RWPE2 (cell line): ENCODE data around the gene TRIM2.

Experiments used
- ATAC-seq: fragments of 200-7000 bp; cut with Tn5 transposase; 3 replicates; pipeline ENCODE4 v1.9.1; 2021; ENCODE audit warnings: low read depth
- DNase-seq: peaks from one replicate; pipeline ENCODE4 v3.0.0-alpha.2; 2020; ENCODE audit warnings: low spot score
- H3K27ac ChIP-seq: fragments of 450-650 bp; 2 replicates; pipeline ENCODE4 v1.5.1; 2017; ENCODE audit warnings: mild to moderate bottlenecking; ENCODE audit not compliant: poor library complexity, severe bottlenecking
- H3K27me3 ChIP-seq: fragments of 250-450 bp; sonication (Bioruptor Pico); 2 replicates; pipeline ENCODE4 v1.5.1; 2021; ENCODE audit warnings: mild to moderate bottlenecking, moderate library complexity; ENCODE audit not compliant: insufficient read depth, poor library complexity, severe bottlenecking
- H3K36me3 ChIP-seq: fragments of 250-450 bp; sonication (Bioruptor Pico); 2 replicates; pipeline ENCODE4 v1.5.1; 2020; ENCODE audit warnings: low read depth, mild to moderate bottlenecking, moderate library complexity
- H3K4me1 ChIP-seq: fragments of 250-450 bp; sonication (Bioruptor Pico); 2 replicates; pipeline ENCODE4 v1.5.1; 2021; ENCODE audit warnings: mild to moderate bottlenecking, moderate library complexity; ENCODE audit not compliant: insufficient read depth, poor library complexity, severe bottlenecking
- H3K4me3 ChIP-seq: fragments of 250-450 bp; sonication (Bioruptor Pico); 2 replicates; pipeline ENCODE4 v1.5.1; 2021; ENCODE audit warnings: mild to moderate bottlenecking, moderate library complexity; ENCODE audit not compliant: severe bottlenecking
- H3K9me3 ChIP-seq: fragments of 250-450 bp; sonication (Bioruptor Pico); 2 replicates; pipeline ENCODE4 v1.5.1; 2021; ENCODE audit warnings: mild to moderate bottlenecking, moderate library complexity; ENCODE audit not compliant: severe bottlenecking
- TF ChIP-seq, protein P1 (sequence below): fragments of 450-650 bp; IDR thresholded peaks from one replicate; pipeline ENCODE4 v1.5.1; 2017; ENCODE audit warnings: mild to moderate bottlenecking, moderate library complexity; ENCODE audit not compliant: poor library complexity, severe bottlenecking

TRIM2 gene

DNA sequence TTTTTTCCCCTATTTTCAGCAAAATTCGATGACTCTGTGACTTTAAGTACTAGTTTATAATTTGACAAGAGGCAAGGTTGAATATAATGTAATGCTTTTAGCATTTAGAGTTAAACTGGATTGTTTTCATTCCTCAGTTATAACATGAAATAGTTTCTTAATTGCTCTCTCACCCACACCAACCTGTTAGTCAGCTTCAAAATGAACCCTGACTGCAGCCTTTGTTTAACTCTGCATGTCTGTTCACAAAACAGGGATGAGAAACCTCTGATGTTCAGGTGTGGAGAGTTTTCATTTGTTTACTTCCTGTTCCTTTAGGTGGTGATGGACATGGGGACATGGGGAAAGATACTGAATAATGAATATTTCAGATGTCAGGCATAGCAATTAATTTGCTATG is 90.4 kb downstream of the TRIM2 start:
- Histone ChIP-seq H3K9me3 (no peaks in the 10 kb centered on the region), H3K27ac (no peak overlapping the region), H3K27me3 (no peaks in the 10 kb centered on the region), H3K4me3 (no peak overlapping the region), H3K4me1 (no peaks in the 10 kb centered on the region), H3K36me3 (no peaks in the 10 kb centered on the region)
- DNase-seq: no peak
- no peak for ATAC-seq
- TF ChIP-seq, protein P1, sequence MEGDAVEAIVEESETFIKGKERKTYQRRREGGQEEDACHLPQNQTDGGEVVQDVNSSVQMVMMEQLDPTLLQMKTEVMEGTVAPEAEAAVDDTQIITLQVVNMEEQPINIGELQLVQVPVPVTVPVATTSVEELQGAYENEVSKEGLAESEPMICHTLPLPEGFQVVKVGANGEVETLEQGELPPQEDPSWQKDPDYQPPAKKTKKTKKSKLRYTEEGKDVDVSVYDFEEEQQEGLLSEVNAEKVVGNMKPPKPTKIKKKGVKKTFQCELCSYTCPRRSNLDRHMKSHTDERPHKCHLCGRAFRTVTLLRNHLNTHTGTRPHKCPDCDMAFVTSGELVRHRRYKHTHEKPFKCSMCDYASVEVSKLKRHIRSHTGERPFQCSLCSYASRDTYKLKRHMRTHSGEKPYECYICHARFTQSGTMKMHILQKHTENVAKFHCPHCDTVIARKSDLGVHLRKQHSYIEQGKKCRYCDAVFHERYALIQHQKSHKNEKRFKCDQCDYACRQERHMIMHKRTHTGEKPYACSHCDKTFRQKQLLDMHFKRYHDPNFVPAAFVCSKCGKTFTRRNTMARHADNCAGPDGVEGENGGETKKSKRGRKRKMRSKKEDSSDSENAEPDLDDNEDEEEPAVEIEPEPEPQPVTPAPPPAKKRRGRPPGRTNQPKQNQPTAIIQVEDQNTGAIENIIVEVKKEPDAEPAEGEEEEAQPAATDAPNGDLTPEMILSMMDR: no peak

DNA sequence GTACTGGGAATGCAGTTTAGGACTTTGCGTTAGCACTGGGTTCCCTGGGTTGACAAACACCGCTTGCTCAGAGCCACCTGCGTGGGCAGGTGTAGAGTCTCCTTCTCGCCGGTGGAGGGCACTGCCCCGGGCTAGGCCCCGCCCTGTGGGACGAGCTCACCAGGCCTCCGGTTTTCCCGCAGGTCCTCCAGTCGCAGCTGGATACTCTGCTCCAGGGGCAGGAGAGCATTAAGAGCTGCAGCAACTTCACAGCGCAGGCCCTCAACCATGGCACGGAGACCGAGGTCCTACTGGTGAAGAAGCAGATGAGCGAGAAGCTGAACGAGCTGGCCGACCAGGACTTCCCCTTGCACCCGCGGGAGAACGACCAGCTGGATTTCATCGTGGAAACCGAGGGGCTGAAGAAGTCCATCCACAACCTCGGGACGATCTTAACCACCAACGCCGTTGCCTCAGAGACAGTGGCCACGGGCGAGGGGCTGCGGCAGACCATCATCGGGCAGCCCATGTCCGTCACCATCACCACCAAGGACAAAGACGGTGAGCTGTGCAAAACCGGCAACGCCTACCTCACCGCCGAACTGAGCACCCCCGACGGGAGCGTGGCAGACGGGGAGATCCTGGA is 91.0 kb downstream of the TRIM2 start:
- peak; percentile 54 for DNase-seq
- TF ChIP-seq, protein P1: no peak
- Histone ChIP-seq H3K4me1 (no peaks in the 10 kb centered on the region), H3K9me3 (peaks cover 2% of the 10 kb centered on the region), H3K4me3 (no peak overlapping the region), H3K27ac (no peak overlapping the region), H3K36me3 (0 out of 2 replicates have a peak, but pooled peaks cover 2% of the 10 kb centered on the region), H3K27me3 (no peaks in the 10 kb centered on the region)
- no peak for ATAC-seq

DNA sequence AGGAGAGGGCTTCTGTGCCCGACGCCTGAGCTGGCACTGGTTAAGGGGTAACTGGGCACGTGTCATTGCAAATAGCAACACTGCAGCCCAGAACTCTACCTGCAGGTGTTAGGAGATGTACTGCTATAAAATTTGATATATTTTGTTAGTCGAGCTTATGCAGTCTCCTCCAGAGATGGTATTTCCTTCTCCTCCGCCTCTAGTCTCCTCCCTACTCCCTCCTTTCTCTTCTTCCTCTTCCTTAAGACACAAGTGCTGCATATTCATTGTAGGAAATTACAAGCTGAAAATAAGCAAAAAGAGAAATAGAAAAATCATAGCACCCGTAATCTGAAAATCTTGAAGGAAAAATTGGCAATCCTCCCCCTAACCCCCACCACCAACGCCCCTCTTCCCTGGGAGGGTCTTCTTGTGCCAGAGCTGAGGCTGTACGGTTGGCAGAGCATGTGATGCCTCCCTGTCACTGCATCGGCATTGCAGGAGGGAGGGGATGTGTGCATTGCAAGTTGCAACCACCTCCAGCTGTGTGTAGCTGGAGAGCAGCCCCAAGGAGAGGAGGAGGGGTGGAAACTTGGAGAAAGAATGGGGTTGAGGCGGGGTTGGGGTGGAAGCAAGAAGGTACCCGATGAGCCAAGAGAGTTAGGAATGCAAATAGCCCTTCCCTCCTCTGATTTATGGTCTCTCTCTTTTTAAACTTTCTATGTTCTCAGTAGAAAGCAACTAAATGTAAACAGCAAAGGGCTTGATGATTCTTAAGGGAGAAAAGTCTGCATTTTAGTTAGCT is 92.0 kb downstream of the TRIM2 start:
- TF ChIP-seq, protein P1: no peak
- DNase-seq (no peak), ATAC-seq (peak; percentile 49; the same call in 1 of the 3 replicates)
- no peaks in the 10 kb centered on the region for H3K27me3 ChIP-seq
- peaks cover 2% of the 10 kb centered on the region for H3K9me3 ChIP-seq
- no peak overlapping the region for H3K27ac ChIP-seq
- H3K36me3 ChIP-seq: 0 out of 2 replicates have a peak, but pooled peaks cover 5% of the 10 kb centered on the region
- H3K4me1 ChIP-seq: no peaks in the 10 kb centered on the region
- H3K4me3 ChIP-seq: no peak overlapping the region

DNA sequence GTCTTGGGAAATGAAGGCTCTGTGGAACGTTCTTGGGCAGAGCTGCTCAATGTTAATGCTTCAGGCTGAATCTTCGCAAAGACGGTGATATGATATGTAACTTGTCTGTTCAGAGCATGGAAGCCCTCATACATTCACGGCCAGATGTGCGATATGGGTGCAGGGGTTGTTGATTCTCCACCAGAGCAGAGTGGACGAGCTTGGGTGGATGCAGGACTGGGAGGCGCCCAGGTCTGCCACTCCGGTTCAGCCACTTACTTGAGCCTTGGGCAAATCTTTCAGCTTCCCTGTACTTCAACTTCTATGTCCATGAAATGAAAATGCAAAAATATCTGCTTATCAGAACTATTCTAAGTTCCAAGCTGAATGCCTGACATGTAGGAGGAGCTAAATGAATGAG is 92.9 kb downstream of the TRIM2 start:
- no peaks in the 10 kb centered on the region for H3K27me3 ChIP-seq
- no peaks in the 10 kb centered on the region for H3K4me1 ChIP-seq
- H3K27ac ChIP-seq: no peak overlapping the region
- TF ChIP-seq, protein P1: no peak
- DNase-seq (no peak), ATAC-seq (no peak)
- H3K9me3 ChIP-seq: peaks cover 2% of the 10 kb centered on the region
- 0 out of 2 replicates have a peak, but pooled peaks cover 5% of the 10 kb centered on the region for H3K36me3 ChIP-seq
- no peak overlapping the region for H3K4me3 ChIP-seq

DNA sequence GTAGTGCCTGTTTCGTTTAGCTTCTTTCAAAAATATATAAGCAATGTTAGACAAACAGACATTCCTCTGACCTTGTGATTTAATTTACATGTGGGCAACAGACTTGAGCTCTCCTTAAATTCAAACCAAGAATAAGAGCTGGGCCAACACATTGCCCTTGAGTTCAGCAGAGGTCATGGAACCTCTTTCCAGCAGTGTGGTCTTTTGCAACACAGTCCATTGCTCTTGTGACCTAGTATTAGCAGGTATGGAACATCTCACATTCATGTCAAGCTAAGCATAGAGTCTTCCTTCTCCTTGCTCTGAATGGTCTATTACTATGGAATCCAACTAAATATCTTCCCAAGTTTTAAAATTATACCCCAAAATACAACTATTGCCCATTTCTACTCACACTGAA is 106.5 kb downstream of the TRIM2 start:
- H3K4me3 ChIP-seq: no peak overlapping the region
- no peaks in the 10 kb centered on the region for H3K36me3 ChIP-seq
- ATAC-seq (no peak), DNase-seq (no peak)
- no peaks in the 10 kb centered on the region for H3K27me3 ChIP-seq
- no peaks in the 10 kb centered on the region for H3K4me1 ChIP-seq
- no peak overlapping the region for H3K27ac ChIP-seq
- TF ChIP-seq, protein P1: no peak
- no peaks in the 10 kb centered on the region for H3K9me3 ChIP-seq
